Raji (cell line): Measurements from ENCODE around the gene OR8B4.

ENCODE experiments used
- POLR2A ChIP-seq: IDR thresholded peaks from 2 replicates; pipeline ENCODE4 v1.6.1; 2011; ENCODE audit warnings: low read depth, low read length, control low read depth; ENCODE audit not compliant: insufficient read depth

Gene OR8B4, protein sequence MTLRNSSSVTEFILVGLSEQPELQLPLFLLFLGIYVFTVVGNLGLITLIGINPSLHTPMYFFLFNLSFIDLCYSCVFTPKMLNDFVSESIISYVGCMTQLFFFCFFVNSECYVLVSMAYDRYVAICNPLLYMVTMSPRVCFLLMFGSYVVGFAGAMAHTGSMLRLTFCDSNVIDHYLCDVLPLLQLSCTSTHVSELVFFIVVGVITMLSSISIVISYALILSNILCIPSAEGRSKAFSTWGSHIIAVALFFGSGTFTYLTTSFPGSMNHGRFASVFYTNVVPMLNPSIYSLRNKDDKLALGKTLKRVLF

DNA sequence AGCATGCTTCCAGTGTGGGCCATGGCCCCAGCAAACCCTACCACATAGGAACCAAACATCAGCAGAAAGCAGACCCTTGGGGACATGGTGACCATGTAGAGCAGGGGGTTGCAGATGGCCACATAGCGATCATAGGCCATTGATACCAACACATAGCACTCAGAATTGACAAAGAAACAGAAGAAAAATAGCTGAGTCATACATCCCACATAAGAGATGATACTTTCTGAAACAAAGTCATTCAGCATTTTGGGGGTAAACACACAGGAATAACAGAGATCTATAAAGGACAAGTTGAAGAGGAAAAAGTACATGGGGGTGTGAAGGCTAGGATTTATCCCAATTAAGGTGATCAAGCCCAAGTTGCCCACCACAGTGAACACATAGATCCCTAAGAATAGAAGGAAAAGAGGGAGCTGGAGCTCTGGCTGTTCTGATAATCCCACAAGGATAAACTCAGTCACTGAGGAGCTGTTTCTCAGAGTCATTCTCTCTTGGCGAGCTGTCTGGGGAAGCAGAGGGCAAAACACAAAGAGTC, at the start of gene OR8B4:
OR8B4 (minus strand) TSS at position 488 of the 538 bp plus-strand sequence; CDS start at position 488, 0 bp downstream.
- TF ChIP-seq POLR2A: no peak

DNA sequence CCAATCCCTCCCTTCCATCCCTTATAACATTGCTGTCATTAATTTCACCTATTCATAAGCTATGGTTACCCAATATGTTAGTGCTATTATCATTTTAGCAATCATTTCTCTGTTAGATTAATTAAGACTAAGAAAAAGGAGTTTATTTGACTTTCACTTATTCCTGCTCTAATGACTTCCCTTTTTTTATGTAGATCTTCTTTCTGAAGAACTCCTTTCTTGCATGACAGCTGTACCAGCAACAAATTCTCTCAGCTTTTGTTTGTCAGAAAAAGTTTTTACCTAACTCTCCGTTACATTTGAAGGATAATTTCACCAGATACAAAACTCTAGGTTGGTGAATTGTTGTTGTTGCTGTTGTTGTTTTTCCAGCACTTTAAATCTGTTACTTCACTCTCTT, 49.4 kb upstream of the OR8B4 start:
- no peak for TF ChIP-seq POLR2A

DNA sequence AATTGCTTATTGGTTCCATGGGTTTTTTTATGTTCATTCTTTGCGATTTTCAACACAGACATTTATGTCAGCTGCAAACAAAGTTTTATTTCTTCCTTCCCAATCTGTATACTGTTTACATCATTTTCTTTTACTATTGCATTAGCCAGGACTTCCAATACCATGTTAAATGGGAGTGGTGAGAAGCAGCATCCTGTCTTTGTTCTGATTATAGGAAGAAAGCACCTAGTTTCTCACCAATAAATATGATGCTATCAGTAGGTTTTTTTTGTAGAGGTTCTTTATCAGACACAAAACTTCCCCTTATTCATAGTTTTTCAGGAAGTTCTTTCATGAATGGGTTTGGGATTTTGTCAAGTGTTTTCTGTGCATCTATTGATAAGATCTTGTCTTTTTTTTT, 48.8 kb upstream of the OR8B4 start:
- no peak for TF ChIP-seq POLR2A

DNA sequence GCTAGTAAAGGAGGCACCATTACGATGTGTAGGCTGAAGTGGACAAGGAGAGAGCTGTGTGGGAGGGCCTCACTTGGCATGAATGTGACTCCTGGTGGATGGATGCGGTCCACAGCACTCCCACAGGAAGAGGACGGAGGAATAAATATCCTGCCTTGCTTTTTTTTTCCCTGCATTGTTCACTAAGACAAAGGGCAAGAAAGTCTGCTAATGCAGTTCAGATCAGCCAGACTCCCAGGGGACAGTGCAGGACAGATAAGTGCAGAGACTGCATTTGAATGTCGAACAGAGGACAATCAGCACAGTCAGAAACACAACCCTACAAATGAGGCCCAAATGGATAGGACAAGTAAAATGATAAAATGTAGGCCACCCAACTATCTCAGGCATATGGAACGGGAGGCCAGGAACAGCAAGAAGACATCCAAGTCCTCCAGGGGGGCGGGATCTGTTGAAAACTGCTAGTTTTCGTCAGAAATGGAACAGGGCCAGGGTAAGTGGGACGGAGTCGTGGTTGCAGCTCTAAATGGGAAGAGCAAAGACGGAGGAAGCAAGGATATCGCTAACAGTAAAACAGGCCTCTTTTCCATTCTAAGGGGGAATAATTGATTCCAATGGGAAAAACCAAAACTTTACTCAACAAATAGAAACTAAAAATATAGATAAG, 46.0 kb upstream of the OR8B4 start:
- TF ChIP-seq POLR2A: no peak

DNA sequence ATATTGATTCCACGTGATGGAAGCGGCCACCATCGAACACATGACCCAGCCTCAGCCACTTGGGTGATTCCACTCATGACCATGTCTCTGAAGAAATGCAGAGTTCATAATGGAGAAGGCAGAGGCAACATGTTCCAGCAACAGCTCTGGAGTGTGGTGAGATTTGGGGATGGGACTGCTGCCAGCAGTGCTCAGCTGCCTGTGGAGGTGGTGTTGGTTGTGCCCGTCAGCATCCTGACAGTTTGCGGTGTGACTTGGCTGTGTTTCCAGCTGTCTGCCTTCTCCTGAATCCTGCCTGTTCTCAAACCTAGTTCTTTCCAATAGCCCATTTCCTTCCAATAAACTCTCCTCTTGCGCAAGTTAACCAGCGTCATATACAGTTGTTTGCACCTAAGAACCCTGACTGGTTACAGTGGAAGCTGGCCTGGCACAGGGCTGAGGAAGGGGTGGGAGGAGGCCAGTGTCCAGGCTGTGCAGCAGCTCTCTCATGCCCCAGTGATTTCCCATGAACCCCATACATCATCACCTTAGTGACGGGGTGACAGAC, 42.8 kb upstream of the OR8B4 start:
- no peak for TF ChIP-seq POLR2A

DNA sequence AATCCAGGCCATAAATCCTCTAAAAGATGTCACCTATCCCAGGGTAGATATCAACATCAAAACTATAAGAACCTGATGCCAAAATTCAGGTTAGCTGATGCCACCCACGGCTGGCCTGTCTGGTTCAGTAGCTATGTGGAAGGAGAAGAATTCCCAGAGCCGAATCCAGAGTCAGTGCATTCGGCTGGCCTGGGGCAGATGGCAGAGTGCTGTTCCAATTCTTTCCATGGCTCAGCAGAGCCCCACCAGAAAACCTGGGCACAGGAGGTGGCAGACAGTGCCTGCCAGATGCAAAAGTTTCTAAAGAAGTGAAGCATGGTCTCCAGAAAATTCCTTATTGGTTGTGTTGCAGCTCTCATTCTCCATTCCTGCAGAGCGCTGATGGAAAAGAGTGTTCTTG, 40.7 kb upstream of the OR8B4 start:
- no peak for TF ChIP-seq POLR2A

DNA sequence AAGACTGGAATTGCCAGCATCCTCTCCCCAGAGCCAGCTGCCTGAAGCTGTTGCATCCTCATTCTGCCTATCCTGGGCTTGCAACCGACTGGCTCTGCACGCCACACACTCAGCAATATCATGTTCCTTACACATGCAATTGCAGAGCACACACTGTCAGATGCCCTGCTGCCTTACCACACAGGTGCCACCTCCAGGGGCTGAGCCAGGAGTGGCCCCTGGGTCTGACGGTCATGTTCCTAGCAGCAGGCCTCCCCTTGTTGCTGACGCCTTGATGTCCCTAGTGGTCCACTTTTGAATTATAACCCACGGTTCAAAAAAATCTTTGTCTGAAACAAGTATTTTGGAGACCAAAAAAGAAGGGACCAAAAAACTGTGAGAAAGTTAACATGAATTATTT, 39.3 kb upstream of the OR8B4 start:
- TF ChIP-seq POLR2A: no peak

DNA sequence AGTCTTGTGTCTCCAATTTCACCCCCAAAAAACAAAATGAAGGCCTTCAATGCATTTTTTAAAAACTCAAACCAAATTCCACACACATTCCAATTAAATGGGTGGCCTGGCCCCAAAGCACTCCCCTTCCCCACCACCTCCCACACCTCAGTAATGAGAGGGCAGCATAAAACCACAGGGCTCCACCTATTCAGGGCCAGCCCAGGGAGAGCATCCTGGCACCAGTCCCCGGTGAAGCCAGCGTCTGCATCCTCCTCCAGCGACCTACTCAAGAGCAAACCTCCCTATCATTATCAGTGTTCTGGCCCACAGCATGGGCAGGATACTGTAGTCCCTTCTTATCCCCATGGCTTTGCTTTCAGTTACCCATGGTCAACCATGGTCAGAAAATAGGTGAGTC, 38.7 kb upstream of the OR8B4 start:
- TF ChIP-seq POLR2A: no peak

DNA sequence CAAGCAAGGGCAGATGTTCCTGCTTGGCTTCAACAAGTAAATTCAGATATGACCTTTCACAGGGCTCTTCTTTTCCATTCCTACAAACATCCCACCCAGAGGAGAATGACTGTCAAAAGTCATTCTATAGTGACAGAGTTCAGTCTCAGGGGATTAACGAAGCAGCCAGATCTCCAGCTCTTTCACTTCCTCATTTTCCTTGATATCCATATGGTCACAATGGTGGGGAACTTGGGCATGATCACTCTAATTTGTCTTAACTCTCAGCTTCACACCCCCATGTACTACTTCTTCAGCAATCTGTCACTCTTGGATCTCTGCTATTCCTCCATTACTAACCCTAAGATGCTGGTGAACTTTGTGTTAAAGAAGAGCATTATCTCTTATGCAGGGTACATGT, 35.8 kb upstream of the OR8B4 start:
- no peak for TF ChIP-seq POLR2A

DNA sequence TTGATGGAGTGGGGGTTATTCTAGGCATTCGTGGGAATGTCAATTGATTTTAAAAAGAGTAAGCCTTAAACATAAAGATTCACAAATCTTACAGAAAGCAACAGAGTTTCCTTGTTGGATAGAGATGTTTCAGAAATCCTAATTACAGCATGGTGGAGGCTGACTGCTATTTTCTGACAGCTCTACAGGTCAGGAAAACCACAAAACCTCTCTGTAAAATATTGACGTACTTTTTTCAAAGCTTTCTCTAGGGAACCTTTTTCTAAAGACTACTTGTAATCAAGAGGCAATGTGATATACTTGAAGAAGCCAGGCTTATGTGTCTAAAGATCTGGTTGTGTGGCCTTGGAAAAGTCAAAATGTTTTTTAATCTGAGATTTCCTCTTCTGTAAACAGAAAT, 29.9 kb upstream of the OR8B4 start:
- no peak for TF ChIP-seq POLR2A

DNA sequence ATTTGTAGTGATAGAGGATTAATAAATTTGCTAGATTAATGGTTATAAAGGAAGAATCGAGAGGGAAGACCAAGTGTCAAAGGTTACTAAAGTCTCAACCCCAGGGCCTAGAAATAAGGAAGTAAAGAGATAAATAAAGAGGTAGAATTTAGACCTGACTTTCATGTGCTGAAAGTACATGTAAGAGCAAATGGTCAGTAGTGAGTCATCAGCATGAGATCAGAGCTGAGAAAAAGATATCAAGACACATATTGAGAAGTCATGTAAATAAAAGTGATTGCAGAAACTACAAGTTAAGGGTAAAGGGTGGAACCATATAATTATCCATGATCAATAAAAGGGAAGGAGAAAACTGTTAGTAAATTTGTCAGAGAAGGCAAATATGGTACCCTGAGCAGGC, 22.2 kb upstream of the OR8B4 start:
- TF ChIP-seq POLR2A: no peak

DNA sequence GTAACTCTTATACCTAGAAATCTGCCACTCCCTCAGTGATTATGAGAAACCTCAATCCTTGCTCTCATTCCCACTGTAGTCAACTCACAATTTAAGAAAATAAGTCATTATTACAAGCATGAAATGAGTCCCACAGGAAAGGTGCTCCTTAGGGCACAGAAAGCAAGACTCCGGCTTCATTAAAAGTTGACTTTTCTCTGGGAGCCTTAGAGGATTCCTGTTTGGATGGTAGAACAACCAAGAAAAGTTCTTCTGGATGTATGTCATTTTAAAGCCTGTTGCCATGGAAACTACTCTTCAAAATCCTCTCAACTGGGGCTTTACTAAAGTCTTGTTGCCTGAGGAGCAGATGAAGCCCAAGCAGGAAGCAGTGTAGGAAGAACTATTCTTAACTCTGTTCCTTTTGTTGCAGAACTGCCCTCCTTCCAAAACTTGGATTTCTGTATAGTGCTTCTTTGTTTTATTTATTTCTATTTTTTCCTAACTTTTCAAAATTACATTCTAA, 21.0 kb upstream of the OR8B4 start, which contains the start of gene OR8B8:
OR8B8 (minus strand) TSS at position 51 of the 505 bp plus-strand sequence. CDS start 4,611 bp downstream, outside the sequence.
- TF ChIP-seq POLR2A: no peak

DNA sequence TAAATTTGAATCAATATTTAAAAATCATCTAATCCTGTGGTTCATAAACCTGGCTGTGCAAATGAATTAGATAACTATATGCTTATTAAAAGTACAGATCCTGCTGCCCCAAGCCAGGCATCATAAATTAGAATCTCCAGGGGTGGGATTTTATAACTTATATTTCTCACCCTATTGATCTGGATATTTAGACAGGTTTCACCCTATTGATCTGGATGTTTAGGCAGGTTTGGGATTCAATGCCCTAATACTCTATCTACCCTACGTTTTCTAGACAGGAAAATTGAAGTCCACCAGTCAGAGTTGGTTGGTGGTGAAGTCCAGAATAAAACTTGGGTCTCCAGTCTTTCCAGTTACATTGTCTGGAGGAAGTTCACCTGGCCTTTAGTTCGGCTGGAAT, 18.2 kb upstream of the OR8B4 start:
- no peak for TF ChIP-seq POLR2A

DNA sequence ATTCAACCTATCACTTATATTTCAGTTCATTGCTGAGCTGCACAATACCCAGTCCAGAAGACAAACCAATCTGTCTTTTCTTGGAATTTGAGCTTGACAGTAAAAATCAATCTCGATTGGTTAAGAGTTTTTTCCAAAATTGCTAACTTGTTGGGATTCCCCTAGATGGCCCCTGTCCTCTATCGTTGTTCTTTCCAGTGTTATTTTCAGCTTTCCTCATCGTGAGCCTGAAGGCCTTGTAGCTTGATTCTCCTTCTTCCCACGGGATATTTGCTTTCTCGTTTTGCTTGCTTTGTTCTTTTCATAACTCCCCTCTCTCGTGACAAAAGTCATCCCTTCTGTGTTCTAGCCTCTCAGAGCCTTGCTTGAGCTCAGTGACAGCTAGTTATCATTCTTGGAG, 17.8 kb upstream of the OR8B4 start:
- no peak for TF ChIP-seq POLR2A

DNA sequence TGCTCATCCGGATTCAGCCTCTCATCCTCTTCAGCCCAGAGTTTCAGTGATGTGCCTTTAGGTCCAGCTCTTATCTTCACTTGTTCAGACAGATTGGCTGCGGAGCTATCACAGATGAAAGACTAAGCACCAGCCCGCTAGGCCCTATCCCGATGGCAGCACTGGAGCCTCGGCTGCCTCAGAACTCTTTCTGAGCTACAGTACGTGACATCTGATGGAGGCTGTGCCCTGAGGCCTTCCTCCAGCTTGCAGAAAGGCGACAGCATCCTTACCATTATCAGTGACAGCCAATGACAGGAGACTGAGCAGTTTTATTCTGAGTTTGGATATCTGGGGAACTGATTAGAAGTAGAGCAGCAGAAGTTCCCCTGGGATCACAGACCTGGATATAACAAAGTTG, 16.8 kb upstream of the OR8B4 start:
- no peak for TF ChIP-seq POLR2A

DNA sequence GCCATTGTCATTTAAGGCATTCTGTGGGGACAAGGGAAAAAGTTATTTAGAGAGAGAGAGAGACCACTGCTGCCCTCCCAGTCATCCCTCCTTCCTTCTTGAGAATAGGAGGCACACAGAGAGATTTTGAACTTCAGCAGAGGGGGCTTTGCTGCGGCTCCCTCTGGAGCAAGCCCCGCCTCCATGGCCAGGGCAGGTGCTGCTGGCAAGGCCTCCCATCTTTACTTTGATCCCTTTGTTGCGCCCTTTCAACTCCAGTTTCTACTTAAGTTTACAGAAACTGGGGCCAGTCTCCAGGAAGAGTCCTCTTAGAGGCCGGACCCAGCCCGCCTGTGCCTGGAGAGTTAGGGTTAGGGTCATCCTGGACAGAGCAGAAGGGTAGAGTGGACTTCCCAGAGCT, 16.4 kb upstream of the OR8B4 start:
- no peak for TF ChIP-seq POLR2A

DNA sequence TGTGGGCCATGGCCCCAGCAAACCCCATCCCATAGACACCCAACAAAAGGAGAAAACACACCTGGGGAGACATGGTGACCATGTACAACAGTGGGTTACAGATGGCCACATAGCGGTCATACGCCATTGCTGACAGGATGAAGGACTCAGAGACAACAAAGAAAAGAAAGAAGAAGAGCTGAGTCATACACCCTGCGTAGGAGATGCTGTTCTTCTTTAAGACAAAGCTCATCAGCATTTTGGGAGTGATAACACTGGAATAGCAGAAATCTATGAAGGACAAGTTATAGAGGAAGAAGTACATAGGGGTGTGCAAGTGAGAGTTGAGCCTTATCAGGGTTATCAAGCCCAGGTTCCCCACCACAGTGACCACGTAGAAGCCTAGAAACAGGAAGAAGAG, 15.9 kb upstream of the OR8B4 start:
- no peak for TF ChIP-seq POLR2A

DNA sequence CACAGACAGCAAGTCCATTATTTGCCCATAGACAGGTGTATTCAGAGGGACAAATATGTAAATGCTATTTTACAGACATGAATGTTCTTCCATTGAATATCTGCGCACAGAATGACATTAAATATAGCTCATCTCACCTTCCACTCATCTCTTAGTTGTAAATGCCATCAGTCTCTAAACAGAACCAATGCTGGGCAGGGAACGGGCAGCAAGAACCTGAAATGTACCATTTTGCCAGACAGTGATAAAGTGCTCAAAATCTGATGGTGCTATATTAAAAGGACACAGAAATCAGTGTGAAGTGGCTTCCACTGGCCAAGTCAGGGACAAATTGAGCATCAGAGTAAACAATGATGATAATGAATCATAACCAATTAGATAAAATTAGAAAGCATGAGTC, 10.0 kb upstream of the OR8B4 start:
- no peak for TF ChIP-seq POLR2A
